Large intestine (tissue), 3 donors: Measurements from ENCODE around the gene NAB1. TPM values are rescaled to one million over a fixed set of nuclear protein-coding genes. Genes with fewer than 3 reads are reported as not detected.
A peak's percentile ranks its signal among the peaks of the same experiment; 100 is the strongest.
"Not testable (repeated sequence)": the region's sequence is repeated elsewhere in the genome, so short reads cannot be mapped to it uniquely, and the experiment has no call there.

Experiments
- DNase-seq, 2 donors: peaks; one replicate each; pipeline versions ENCODE4 v3.0.0 to v3.0.0-alpha.2; 2013
- H3K27ac ChIP-seq: one replicate; pipeline ENCODE4 v1.5.1; 2013; ENCODE audit warnings: low read length
- H3K27me3 ChIP-seq: 2 replicates; pipeline ENCODE4 v1.6.1; 2013; ENCODE audit warnings: low read length; ENCODE audit not compliant: control insufficient read depth, insufficient read depth
- H3K36me3 ChIP-seq: 2 replicates; pipeline ENCODE4 v1.6.1; 2013; ENCODE audit warnings: low read length; ENCODE audit not compliant: control insufficient read depth, insufficient read depth
- H3K4me1 ChIP-seq: one replicate; pipeline ENCODE4 v1.6.1; 2013; ENCODE audit warnings: low read length; ENCODE audit not compliant: control insufficient read depth, insufficient read depth
- H3K4me3 ChIP-seq: one replicate; pipeline ENCODE4 v1.5.1; 2013; ENCODE audit warnings: low read length
- H3K9me3 ChIP-seq: one replicate; pipeline ENCODE4 v1.6.1; 2013; ENCODE audit warnings: mild to moderate bottlenecking, low read depth, low read length, moderate library complexity; ENCODE audit not compliant: control insufficient read depth
- WGBS: methylation state at CpG from one replicate; pipeline ENCODE4 v1.1.5; 2013; ENCODE audit warnings: low lambda C conversion rate; ENCODE audit not compliant: insufficient coverage; 5-methylcytosine and 5-hydroxymethylcytosine counted together
- polyA plus RNA-seq: library from polyadenylated mRNA; unstranded; fragments of 120-200 nt; gene quantifications from one replicate; pipeline ENCODE4 v1.2.1, GENCODE V29; 2013

NAB1 gene
- polyA plus RNA-seq, 1 donor, result 48.3 TPM

- no peaks in the 10 kb centered on the region for H3K4me1 ChIP-seq
- no peak for DNase-seq
- 100% methylated on average over 2 of the region's 2 CpGs for WGBS
Measured at GRCh38 chr2:190693533-190694232, 44.8 kb downstream of the NAB1 start.

GRCh38 chr2:190694479-190694878 is 45.6 kb downstream of the NAB1 start:
- DNase-seq, result no peak
- peaks cover 4% of the 10 kb centered on the region for H3K36me3 ChIP-seq
- no peaks in the 10 kb centered on the region for H3K9me3 ChIP-seq
- no peaks in the 10 kb centered on the region for H3K27me3 ChIP-seq
- WGBS, result no CpG with 5 or more reads among the region's 11 CpGs
- H3K27ac ChIP-seq, result no peak overlapping the region
- H3K4me3 ChIP-seq, result no peak overlapping the region
- H3K4me1 ChIP-seq, result no peaks in the 10 kb centered on the region

More at GRCh38 chr2:190693533-190694232, 44.8 kb downstream of the NAB1 start:
- Histone ChIP-seq H3K9me3 (no peaks in the 10 kb centered on the region), H3K36me3 (peaks cover 4% of the 10 kb centered on the region), H3K4me3 (no peak overlapping the region), H3K27ac (no peak overlapping the region), H3K27me3 (no peaks in the 10 kb centered on the region)

- H3K36me3 ChIP-seq, result peaks cover 4% of the 10 kb centered on the region
- no peak overlapping the region for H3K4me3 ChIP-seq
- H3K4me1 ChIP-seq, result no peaks in the 10 kb centered on the region
- DNase-seq, result no peak
- H3K27me3 ChIP-seq, result no peaks in the 10 kb centered on the region
- H3K9me3 ChIP-seq, result no peaks in the 10 kb centered on the region
- 100% methylated on average over 3 of the region's 4 CpGs for WGBS
- no peak overlapping the region for H3K27ac ChIP-seq
Measured at GRCh38 chr2:190695739-190696138, 46.9 kb downstream of the NAB1 start.

- no CpG with 5 or more reads among the region's 3 CpGs for WGBS
- Histone ChIP-seq H3K4me3 (no peak overlapping the region), H3K9me3 (no peaks in the 10 kb centered on the region), H3K27ac (no peak overlapping the region), H3K4me1 (no peaks in the 10 kb centered on the region), H3K27me3 (no peaks in the 10 kb centered on the region), H3K36me3 (peaks cover 4% of the 10 kb centered on the region)
- peak in 1 of 2 donors; percentile 26 for DNase-seq
Measured at GRCh38 chr2:190696792-190697398, 48.0 kb downstream of the NAB1 start.

GRCh38 chr2:190697421-190697820 is 48.5 kb downstream of the NAB1 start:
- Histone ChIP-seq H3K36me3 (peaks cover 4% of the 10 kb centered on the region), H3K4me3 (no peak overlapping the region), H3K9me3 (no peaks in the 10 kb centered on the region), H3K4me1 (no peaks in the 10 kb centered on the region), H3K27ac (no peak overlapping the region), H3K27me3 (no peaks in the 10 kb centered on the region)
- 100% methylated on average over 1 of the region's 4 CpGs for WGBS
- no peak for DNase-seq

- Histone ChIP-seq H3K4me3 (no peak overlapping the region), H3K4me1 (no peaks in the 10 kb centered on the region), H3K27me3 (no peaks in the 10 kb centered on the region), H3K27ac (no peak overlapping the region), H3K9me3 (no peaks in the 10 kb centered on the region), H3K36me3 (no peaks in the 10 kb centered on the region)
- WGBS, result 20% methylated on average over 1 of the region's 5 CpGs
- DNase-seq, result no peak
Measured at GRCh38 chr2:190698895-190699294, 50.0 kb downstream of the NAB1 start.

- DNase-seq, result no peak
- 69% methylated on average over 2 of the region's 7 CpGs for WGBS
- Histone ChIP-seq H3K4me3 (no peak overlapping the region), H3K4me1 (no peaks in the 10 kb centered on the region), H3K9me3 (no peaks in the 10 kb centered on the region), H3K36me3 (no peaks in the 10 kb centered on the region), H3K27ac (no peak overlapping the region), H3K27me3 (no peaks in the 10 kb centered on the region)
Measured at GRCh38 chr2:190701586-190701985, 52.7 kb downstream of the NAB1 start.

- WGBS, result no CpG with 5 or more reads among the region's 6 CpGs
- Histone ChIP-seq H3K27ac (no peak overlapping the region), H3K4me3 (no peak overlapping the region), H3K4me1 (no peaks in the 10 kb centered on the region), H3K9me3 (no peaks in the 10 kb centered on the region), H3K27me3 (no peaks in the 10 kb centered on the region), H3K36me3 (no peaks in the 10 kb centered on the region)
- no peak for DNase-seq
Measured at GRCh38 chr2:190705280-190705679, 56.4 kb downstream of the NAB1 start.

GRCh38 chr2:190707726-190708125 is 58.8 kb downstream of the NAB1 start:
- no peak for DNase-seq
- Histone ChIP-seq H3K9me3 (no peaks in the 10 kb centered on the region), H3K27me3 (no peaks in the 10 kb centered on the region), H3K36me3 (no peaks in the 10 kb centered on the region), H3K4me3 (no peak overlapping the region), H3K4me1 (no peaks in the 10 kb centered on the region), H3K27ac (no peak overlapping the region)
- no CpG with 5 or more reads among the region's 2 CpGs for WGBS

GRCh38 chr2:190708650-190709049 is 59.8 kb downstream of the NAB1 start:
- H3K9me3 ChIP-seq, H3K27me3 ChIP-seq, H3K4me1 ChIP-seq, H3K4me3 ChIP-seq, DNase-seq, H3K27ac ChIP-seq, H3K36me3 ChIP-seq: not testable (repeated sequence)

GRCh38 chr2:190711069-190711468 is 62.2 kb downstream of the NAB1 start:
- Histone ChIP-seq H3K4me3 (no peak overlapping the region), H3K27ac (no peak overlapping the region), H3K9me3 (no peaks in the 10 kb centered on the region), H3K4me1 (no peaks in the 10 kb centered on the region), H3K36me3 (no peaks in the 10 kb centered on the region), H3K27me3 (no peaks in the 10 kb centered on the region)
- DNase-seq, result no peak
- WGBS, result no CpG with 5 or more reads among the region's 4 CpGs
